ENCODE measurements around the gene PDLIM1.

Gene PDLIM1

GRCh38 chr10:95263864-95264226 is 27.0 kb downstream of the PDLIM1 start:
- DNase-seq (ENCODE audit: low spot score), result no peak

DNA sequence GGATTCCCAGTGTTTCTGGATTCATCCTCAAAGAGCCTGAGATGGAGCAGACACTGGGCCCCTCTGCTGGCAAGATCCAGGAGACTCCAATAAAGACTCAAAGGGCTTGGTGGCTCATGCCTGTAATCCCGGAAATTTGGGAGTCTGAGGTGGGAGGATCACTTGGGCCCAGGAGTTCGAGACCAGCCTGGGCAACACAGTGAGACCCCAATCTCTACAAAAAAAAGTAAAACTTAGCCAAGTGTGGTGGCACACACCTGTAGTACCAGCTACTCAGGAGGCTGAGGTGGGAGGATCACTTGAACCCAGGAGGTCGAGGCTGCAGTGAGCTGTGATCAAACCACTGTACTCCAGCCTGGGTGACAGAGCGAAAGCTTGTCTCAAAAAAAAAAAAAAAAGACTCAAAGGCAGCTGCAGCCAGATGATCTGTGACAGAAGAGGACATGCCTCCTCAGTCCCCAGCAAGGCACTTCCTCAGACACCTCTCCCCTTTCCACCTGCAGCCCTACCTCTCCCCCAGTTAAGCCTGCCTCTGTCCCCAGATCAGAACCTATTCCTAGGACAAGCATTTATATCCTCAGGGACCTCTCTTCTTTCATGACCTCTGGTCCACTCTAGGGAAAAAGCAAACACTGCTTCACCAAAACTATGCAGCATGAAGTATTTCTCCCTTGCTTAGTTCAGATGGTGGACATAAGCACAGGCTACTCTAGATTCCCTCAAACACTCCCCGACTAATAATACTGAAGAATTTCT is 27.9 kb downstream of the PDLIM1 start:
- DNase-seq (ENCODE audit: low spot score), result no peak

DNA sequence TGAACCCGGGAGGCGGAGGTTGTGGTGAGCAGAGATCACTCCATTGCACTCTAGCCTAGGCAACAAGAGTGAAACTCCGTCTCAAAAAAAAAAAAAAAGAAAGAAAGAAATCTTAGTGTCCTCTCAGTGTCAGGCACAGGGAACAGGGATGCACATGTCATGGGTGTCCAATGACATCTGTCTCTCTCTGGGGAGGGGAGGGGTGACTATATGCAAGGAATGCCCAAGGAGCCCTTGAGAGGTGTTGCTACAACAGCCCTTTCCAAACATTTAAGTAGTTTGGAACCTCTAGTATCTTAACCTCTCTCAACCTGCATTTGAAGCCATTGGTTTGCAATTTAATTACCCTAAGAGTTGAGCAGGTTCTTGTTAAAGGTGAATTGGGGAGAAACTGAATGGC is 28.9 kb downstream of the PDLIM1 start:
- no peak for DNase-seq (ENCODE audit: low spot score)

- DNase-seq (ENCODE audit: low spot score), result no peak
Measured at GRCh38 chr10:95260909-95261552, 29.8 kb downstream of the PDLIM1 start.

GRCh38 chr10:95260397-95260881 is 30.4 kb downstream of the PDLIM1 start:
- DNase-seq (ENCODE audit: low spot score), result no peak

DNA sequence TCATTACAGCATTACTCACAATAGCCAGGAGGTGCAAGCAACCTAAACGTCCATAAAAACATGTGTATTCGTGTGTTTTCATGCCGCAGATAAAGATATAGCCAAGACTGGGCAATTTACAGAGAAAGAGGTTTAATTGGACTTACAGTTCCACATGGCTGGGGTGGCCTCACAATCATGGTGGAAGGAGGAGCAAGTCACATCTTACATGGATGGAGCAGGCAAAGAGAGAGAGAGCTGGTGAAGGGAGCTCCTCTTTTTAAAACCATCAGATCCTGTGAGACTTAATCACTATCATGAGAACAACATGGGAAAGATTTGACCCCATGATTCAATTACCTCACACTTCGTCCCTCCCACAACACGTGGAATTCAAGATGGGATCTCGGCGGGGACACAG is 33.0 kb downstream of the PDLIM1 start:
- no peak for DNase-seq (ENCODE audit: low spot score)

- DNase-seq (ENCODE audit: low spot score), result no peak
Measured at GRCh38 chr10:95256268-95256667, 34.5 kb downstream of the PDLIM1 start.

DNA sequence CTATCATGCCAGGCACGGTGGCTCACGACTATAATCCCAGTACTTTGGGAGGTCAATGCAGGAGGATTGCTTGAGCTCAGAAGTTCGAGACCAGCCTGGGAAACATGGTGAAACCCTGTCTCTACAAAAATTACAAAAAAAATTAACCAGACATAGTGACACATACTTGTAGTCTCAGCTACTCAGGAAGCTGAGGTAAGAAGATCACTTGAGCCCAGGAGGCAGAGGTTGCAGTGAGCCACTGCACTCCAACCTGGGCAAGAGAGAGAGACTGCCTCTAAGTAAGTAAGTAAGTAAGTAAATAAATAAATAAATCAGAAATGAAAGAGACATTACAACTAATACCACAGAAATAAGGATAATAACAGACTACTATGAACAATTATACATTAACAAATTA is 36.2 kb downstream of the PDLIM1 start:
- DNase-seq (ENCODE audit: low spot score), result no peak

DNA sequence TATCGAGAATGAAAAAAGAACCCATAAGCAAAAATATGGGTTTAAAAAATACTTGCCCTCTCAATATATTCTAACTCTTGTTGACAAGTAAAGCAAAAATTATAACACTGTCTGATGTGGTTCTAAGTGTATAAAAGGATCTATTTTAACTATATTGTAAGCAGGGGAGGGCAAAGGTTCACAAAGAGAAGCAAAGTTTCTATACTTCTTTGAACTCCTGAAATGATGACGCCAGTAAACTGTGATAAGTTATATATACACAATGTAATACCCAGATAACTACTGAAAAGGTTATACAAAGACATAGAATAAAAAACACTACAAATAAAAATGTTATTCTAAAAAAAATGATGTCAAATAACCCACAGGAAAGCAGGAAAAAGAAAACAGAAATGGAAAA is 37.1 kb downstream of the PDLIM1 start:
- DNase-seq (ENCODE audit: low spot score), result no peak

GRCh38 chr10:95253007-95253406 is 37.8 kb downstream of the PDLIM1 start:
- no peak for DNase-seq (ENCODE audit: low spot score)

DNA sequence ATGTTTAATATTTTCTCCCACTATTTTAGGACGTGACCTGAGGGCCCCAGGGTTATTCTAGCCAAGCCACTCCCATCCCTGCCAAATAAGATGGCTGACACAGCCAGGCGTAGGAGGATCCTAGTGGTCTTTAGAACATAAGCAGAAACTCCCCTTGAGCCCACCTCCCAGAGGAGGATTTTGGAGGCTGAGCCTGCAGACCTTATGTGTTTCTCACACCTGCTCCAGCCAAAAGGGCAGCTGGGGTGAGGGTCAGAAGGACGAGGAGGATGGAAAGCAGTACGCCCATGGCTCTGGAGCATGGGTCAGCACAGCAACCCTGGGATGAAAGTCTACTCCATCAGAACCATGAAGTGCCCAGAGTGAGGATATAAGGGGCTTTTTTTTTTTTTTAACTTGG is 39.9 kb downstream of the PDLIM1 start:
- no peak for DNase-seq (ENCODE audit: low spot score)

GRCh38 chr10:95249467-95249866 is 41.3 kb downstream of the PDLIM1 start:
- DNase-seq (ENCODE audit: low spot score), result no peak

DNA sequence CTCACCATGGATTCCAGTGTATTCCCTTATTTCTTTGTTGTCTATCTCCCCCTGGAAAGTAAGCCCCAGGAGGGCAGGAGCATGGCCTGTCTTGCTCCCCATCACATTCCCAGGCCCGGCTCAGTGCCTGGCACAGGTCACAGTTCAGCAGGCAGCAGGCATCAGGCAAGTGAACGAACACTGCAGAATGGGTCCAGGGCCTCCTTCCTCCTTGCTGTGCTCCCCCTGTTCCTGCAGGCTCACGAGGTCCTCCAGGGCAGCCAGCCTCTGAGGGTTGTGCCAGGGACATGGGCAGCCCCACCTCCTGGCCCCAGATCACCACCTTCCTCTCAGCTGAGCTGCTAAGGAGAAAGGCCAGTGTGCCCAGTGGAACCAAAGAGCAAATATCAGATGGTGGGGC is 41.8 kb downstream of the PDLIM1 start:
- DNase-seq (ENCODE audit: low spot score), result no peak

- DNase-seq (ENCODE audit: low spot score), result no peak
Measured at GRCh38 chr10:95247881-95248583, 42.8 kb downstream of the PDLIM1 start.

- no peak for DNase-seq (ENCODE audit: low spot score)
Measured at GRCh38 chr10:95247200-95247880, 43.5 kb downstream of the PDLIM1 start.

DNA sequence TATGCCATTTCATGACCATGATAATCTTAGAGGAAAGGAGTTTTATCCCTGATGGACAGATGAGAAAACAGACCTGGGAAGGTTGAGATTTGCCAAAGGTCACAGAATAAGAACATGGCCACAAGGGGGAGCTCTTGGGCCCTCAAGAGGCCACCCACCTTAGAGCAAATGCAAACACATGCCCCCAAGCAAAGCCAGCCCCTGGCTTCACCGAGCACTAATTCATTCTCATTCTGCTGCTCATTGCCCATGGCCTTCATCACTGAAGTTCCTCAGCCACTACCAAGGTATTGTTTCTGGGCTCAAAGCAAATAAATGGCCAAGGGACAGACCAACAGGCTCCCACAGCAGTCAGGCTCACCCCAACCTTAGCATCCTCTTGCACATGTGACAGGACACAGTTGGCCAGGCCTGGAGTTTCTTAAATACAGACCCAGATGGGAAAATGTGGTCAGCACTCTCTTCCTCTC is 44.2 kb downstream of the PDLIM1 start:
- peak; percentile 53 for DNase-seq (ENCODE audit: low spot score)

DNA sequence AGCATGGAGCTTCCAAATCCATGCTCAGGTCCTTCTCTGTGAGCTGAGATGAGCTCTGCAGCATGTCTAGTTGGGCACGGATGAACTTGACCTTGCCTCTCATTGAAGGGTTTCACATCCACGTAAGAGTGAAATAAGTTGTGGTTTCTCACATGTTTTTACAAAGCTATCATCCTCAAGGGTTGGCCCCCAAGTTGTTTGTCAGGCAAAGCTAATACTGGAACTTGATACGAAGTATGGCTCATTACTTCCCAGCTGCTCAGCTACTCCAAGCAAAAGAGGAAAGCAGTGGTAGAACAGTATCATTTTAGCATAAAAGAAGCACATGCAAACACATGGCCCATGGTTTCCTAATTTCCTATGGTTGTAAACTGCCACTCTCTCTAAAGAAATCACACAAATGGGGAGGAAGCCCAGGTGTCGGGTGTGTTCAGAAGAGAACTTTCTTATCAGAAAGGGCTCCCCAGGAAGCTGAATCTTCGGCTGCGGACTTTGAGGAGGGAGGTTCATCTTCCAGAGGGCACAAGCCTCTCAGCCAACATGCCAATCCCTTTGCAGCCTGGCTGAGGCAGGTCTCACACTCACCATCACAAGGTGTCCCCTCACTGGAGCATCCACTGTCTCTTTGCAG is 45.3 kb downstream of the PDLIM1 start:
- no peak for DNase-seq (ENCODE audit: low spot score)

GRCh38 chr10:95244152-95244551 is 46.7 kb downstream of the PDLIM1 start:
- DNase-seq (ENCODE audit: low spot score), result no peak

DNA sequence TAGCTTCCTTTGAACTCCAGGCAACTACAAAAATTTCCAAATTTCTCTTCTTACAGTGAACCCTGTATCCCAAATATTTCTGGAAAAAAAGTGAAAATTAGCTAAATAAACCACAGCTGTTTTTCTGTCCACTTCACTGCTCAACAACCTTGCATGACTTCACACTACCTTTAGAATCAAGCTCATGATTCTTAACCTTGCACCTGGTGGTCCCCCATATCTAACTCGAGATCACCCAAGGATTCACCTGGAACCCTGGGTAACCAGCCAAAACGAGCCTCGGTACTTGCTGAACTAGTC is 47.5 kb downstream of the PDLIM1 start:
- no peak for DNase-seq (ENCODE audit: low spot score)

DNA sequence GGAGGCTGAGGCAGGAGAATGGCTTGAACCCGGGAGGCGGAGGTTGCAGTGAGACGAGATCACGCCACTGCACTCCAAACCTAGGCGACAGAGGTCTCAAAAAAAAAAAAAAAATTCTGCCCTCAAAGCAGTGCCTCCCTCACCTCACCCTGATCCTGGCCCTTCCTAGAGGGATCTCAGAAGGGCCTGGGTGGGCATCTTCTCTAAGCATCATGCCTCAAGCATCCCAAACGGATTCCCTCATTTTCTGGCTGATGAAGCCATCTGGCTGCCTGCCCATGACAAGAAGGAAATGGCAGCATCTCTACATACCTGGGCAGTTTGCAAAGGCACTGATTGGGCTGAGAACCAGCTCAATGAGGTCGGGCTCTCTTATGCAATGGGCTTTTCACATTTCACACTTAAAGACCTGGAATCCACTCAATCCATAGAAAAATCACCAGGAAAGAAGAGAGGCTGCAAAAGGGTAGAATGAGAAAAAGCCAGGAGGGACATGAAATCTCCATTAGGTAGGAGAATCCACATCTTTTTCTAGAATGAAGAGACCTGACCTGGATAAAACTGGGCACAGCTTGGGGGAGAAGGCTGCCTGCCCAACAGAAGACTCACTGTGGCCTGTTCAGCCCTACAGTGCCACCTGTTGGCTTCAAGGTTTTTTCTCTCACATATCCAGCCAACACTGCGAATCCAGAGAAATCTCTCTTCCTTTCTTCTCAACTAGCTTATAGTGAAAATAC is 48.1 kb downstream of the PDLIM1 start:
- no peak for DNase-seq (ENCODE audit: low spot score)

GRCh38 chr10:95241533-95241932 is 49.3 kb downstream of the PDLIM1 start:
- DNase-seq (ENCODE audit: low spot score), result no peak

GRCh38 chr10:95240811-95241210 is 50.0 kb downstream of the PDLIM1 start:
- DNase-seq (ENCODE audit: low spot score), result no peak

All from kidney capillary endothelial cell (primary cell).